Activated gamma-delta T cell treated with Interleukin-2 at 50 U/mL for 16 hours (primary cell): ENCODE data around the gene NTRK1.

Experiments used
- DNase-seq: peaks from one replicate; pipeline ENCODE4 v3.0.0-alpha.2; 2020

NTRK1 gene

GRCh38 chr1:156839426-156840109 is 21.1 kb upstream of the NTRK1 start:
- DNase-seq: no peak

- no peak for DNase-seq
These were observed 20.3 kb upstream of the NTRK1 start for GRCh38 chr1:156840186-156840897.

- DNase-seq: no peak
These were observed 19.8 kb upstream of the NTRK1 start for GRCh38 chr1:156840898-156841279.

- DNase-seq: no peak
These were observed 19.3 kb upstream of the NTRK1 start for GRCh38 chr1:156841295-156841855.

DNA sequence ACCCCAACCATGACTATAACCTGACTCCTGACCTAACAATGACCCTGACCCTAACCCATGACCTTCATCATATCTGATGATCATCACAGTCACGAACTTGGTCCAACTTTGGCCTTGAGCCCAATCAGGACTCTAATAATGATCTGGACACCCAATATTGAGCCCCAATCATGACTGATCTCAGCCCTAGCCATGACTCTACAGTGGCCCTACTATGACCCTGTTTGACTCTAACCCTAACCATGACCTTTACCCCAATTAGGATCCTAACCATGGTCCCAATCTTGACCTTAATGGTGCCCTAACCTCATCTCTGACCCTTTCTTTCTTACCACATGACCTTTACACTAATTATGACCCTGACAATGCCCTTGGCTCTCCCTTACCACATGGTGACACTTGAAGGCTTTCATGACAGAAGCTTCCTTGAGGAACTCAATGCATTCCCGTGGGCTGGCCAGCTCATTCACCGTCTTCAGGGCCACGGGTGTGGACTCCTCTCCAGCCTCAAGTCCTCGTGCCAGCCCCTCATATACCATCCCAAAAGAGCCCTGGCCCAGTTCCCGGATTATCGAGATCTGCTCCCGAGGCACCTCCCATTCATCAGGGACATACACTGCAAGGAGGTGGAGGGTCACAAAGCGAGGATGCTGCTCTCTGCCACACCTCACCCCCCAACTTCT is 17.9 kb upstream of the NTRK1 start:
- no peak for DNase-seq

DNA sequence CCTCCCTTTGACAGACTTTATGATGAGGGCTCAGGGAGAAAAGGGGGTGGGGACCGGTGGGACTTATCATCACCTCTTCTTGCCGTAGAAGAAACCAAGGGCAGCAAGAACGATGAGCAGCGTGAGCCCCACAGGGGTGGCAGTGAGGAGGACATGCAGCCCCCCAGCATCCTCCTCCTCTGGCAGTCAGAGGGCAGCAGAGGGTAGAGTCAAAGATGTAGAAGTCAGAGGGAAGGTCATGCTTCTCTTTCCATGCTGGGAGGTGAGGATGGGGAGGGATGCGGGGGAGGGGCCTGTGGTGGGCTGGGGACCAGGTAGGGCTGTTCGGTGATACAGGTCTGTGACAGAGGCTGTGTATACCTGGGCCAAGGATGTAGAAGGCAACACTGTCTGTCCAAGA is 16.6 kb upstream of the NTRK1 start:
- no peak for DNase-seq

- no peak for DNase-seq
These were observed 16.0 kb upstream of the NTRK1 start for GRCh38 chr1:156844638-156845037.

- peak; percentile 30 for DNase-seq
These were observed 15.4 kb upstream of the NTRK1 start for GRCh38 chr1:156845055-156845952.

DNA sequence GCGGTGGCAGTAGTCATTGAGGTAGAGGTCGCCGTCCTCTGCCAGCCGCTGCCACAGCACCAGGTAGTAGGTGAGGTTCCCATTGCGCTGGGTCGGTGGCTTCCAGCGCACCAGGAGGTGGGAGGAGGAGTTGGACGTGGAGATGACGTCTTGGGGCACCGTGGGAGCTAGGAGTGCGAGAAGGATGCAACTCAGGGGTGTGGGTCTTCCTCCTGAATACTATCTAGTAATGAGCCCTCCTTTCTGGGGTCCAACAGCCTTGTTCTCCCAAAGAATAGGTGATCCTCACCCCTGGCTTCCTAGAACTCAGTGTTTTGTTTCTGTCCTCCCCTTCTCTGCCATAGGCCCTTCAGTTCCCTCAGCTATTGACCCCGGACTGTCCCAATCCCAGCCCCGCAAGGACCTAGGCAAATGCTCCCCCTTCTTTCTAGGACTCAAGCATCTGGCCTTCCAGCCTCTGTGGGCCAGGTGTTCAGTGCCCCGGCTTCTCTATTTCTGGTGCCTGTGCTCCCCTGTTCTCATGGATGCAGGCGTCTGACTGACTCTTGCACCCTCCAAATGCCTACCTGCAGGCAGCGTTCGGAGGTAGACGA is 14.6 kb upstream of the NTRK1 start:
- no peak for DNase-seq

DNA sequence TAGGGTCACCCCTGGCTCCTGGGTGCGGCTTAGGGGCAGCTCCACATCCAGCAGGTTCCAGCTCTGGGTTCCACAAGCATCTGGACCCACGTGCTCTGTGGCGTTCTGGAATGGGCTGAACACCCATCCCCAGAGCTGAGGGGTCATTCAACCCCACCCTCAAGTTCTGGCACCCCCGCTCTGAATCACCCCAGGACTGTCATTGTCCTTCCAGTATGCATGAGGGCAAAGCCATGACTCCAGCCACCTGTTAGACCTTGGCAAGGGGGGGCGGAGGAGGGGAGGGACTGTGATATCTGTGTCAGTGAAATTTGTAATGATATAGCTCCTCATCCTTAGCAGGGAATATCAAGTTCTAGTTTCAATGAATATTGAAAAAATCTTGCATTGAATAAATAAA is 14.0 kb upstream of the NTRK1 start:
- no peak for DNase-seq

- DNase-seq: no peak
These were observed 12.8 kb upstream of the NTRK1 start for GRCh38 chr1:156847591-156848460.

- DNase-seq: peak; percentile 73
These were observed 12.1 kb upstream of the NTRK1 start for GRCh38 chr1:156848461-156849150.

GRCh38 chr1:156849151-156849496 is 11.5 kb upstream of the NTRK1 start:
- DNase-seq: no peak

DNA sequence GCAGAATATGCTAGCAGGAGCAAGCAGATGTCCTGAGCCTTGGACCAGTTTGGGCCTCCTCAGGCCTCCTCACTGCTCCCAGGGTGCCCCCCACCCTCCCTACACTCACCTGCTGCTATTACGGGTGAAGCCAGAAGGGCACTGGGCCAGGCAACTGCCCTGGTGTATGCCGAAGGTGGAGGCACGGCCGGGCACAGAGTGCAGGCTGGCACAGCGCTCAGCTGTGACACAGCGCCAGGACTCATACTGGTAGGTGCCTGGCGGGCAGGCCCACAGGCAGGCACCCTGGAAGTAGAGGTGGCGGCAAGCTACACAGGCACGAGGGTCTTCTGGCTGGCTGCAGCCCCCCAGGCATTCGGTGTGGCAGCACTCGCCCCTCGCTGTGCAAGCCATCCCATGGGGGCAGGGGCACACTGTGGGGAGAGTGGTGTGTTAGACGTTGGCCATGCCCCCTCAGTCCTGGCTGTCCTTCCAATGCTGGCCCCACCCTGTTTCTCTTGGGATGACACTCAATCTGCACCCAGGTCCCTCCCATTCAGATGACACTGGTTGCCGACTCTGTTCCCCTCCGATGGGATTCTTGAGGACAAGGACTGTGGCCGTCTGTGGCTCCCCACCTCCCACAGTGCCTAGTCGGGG is 8.8 kb upstream of the NTRK1 start:
- no peak for DNase-seq

GRCh38 chr1:156852418-156852874 is 8.2 kb upstream of the NTRK1 start:
- no peak for DNase-seq

DNA sequence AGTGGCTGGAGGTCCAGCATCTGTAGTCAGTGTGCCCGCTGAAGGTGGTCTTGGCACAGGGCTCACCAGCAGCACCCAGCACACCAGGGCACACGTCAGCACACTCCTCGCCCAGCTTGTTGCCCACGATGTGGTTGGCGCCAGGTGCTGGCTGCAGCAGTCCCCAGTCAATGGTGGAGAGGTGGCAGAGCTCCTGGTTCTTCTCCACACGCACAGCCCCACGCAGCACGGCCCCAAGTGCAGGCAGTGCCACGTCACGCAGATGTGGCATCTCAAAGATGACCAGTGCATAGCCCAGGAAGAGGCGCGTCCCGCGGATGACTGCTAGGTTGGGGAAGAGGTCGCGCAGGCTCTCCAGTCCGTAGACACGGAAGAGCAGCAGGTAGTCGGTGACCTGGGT is 6.9 kb upstream of the NTRK1 start:
- no peak for DNase-seq

DNA sequence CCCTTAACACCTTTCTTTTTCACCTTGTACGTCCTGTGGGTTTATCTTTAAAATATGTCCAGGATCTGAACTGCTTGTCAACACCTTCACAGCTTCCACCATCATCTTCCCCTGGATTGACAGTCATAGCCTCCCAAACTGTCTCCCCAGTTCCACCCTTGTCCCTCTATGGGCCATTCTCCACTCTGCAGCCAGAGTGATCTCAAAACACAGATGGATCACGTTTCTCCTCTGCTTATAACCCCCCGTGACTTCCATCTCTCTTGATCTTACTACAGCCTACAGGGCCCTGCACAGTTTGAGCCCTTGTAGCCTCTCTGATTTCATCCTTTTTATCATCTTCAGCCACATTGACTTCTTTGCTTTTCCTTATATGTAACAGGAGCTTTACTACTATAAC is 6.0 kb upstream of the NTRK1 start:
- DNase-seq: no peak

DNA sequence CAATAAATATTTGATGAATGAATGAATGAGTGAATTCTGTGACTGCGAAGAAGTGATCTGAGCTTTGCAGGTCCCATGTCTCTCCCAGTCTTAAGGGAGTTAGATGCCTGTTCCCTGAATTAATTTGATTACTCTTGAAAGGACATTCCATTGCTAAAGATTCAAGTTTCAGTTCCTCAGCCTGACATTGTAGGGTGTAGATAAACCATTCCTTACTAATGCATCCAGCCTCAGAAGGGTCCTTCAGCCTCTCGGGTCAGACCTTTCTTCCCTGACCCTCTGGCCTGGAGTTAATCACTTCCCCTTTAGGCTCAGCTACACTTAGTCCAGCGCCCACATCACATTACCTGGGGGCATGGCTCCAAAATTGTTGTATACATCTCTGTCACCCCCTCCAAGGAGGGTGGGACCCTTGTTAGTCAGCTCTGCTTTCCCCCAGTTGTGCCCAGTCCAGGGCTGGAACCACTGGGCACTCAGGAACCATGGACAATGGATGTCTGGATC is 4.3 kb upstream of the NTRK1 start:
- DNase-seq: no peak

DNA sequence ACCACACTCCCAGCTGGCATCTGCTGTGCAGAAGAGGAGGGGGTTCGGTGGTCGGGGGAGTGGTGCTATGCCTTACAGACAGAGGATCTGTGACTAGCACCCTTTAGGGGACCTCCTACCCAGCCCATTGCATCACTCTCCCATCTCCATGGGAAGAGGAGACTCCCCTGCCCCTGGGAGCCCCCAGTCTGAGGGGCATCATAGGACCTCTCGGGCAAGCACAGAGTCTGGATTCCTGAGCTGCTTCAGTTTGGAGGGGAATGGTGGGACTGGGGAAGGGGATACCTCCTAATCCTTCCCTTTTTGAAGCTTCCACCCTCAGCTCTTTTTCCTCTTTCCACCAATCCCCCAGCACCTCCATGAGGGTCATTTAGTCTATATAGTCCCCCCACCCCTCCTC is 3.1 kb upstream of the NTRK1 start:
- DNase-seq: no peak

DNA sequence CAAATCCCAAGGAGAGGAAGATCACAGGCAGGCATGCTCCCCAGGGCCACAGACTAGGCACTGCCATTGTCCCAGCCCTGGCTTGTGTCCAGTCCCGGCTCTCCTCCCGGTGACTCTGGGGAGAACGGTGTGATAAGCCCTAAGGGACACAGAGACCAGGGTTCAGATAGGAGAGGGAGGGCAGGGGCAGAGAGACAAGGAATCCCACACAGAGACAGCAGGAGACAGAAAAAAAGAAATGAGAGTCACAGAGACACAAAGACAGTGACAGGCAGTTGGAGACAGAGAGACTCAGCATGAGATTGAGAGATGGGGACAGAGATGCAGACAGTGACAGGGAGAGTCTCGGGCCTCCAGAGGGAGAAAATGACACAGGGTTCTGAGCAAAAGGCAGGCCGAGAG is 2.1 kb upstream of the NTRK1 start:
- no peak for DNase-seq
